Spleen (tissue), 11 donors: ENCODE data around the gene NSD1. TPM values are rescaled to one million over a fixed set of nuclear protein-coding genes. Genes with fewer than 3 reads are reported as not detected.

Experiments
- DNase-seq: peaks from one replicate; pipeline ENCODE4 v3.0.0-alpha.2; 2020
- H3K27ac ChIP-seq, 8 donors: fragments of 200-600 bp; sonication (generic) in 7 of 8; 1 replicate in 4 of 8; 2 replicates in 4 of 8; pipeline versions ENCODE4 v1.5.0 to v1.8.0; 2016 to 2021; ENCODE audit warnings: inconsistent platforms in 4 of 8, mild to moderate bottlenecking in 4 of 8, moderate library complexity in 1 of 8
- H3K27me3 ChIP-seq, 7 donors: fragments of 200-600 bp; sonication (generic) in 6 of 7; replicated peaks in 1 of 7; 1 replicate in 4 of 7; 2 replicates in 3 of 7; pipeline versions ENCODE4 v1.5.0 to v1.8.0; 2016 to 2021; ENCODE audit warnings: inconsistent platforms in 3 of 7, mild to moderate bottlenecking in 1 of 7
- H3K36me3 ChIP-seq, 6 donors: fragments of 200-600 bp; sonication (generic) in 5 of 6; 1 replicate in 4 of 6; 2 replicates in 2 of 6; pipeline versions ENCODE4 v1.5.0 to v1.8.0; 2016 to 2021; ENCODE audit warnings: inconsistent platforms in 2 of 6
- H3K4me1 ChIP-seq, 6 donors: fragments of 200-600 bp; sonication (generic) in 5 of 6; 1 replicate in 3 of 6; 2 replicates in 3 of 6; pipeline versions ENCODE4 v1.5.0 to v1.8.0; 2016 to 2021; ENCODE audit warnings: inconsistent platforms in 3 of 6
- H3K4me3 ChIP-seq, 8 donors: fragments of 200-600 bp; sonication (generic) in 7 of 8; 1 replicate in 4 of 8; 2 replicates in 4 of 8; pipeline versions ENCODE4 v1.5.0 to v1.8.0; 2016 to 2021; ENCODE audit warnings: inconsistent platforms in 4 of 8, mild to moderate bottlenecking in 4 of 8, moderate library complexity in 2 of 8
- H3K9me3 ChIP-seq, 8 donors: fragments of 200-600 bp; sonication (generic) in 7 of 8; 1 replicate in 4 of 8; 2 replicates in 4 of 8; pipeline versions ENCODE4 v1.5.0 to v1.8.0; 2016 to 2021; ENCODE audit warnings: inconsistent platforms in 4 of 8
- POLR2A ChIP-seq, 3 donors: fragments of 450-650 bp; IDR thresholded peaks; one replicate each; pipeline ENCODE4 v1.5.1; 2017; ENCODE audit warnings: antibody characterized with exemption in 3 of 3, mild to moderate bottlenecking in 1 of 3
- POLR2AphosphoS5 ChIP-seq, 3 donors: sonication (generic); formaldehyde crosslinking; IDR thresholded peaks; one replicate each; pipeline ENCODE4 v1.5.1; 2017; ENCODE audit warnings: antibody characterized with exemption in 3 of 3
- WGBS, 5 donors: extraction: QIAGEN DNeasy Blood & Tissue Kit in 3 of 5; methylation state at CpG; one replicate each; pipeline versions ENCODE4 v1.1.5 to v1.1.7; 2013 to 2018; 5-methylcytosine and 5-hydroxymethylcytosine counted together
- intact Hi-C: fragments of 100-400 bp; cut with DNase I; formaldehyde crosslinking; loops from one replicate; pipeline ENCODE4 v1.15.0; 2023; ENCODE audit warnings: low total_unique reads
- polyA plus RNA-seq, 3 donors: library from polyadenylated mRNA; stranded (reverse); fragments of 200-250 nt; gene quantifications; one replicate each; pipeline ENCODE4 v1.2.1, GENCODE V29; 2013
- total RNA-seq, 7 donors: library from RNA; depleted of rRNA in 3 of 7; stranded (reverse); fragments of >200 nt in 3 of 7; fragmentation: NEBNext Ultra II Directional in 4 of 7; extraction: Animal tissue kit (Norgen Biotek cat#: 25700) in 4 of 7; gene quantifications; one replicate each; pipeline versions ENCODE4 v1.1.0 to v1.2.1, GENCODE V29; 2016 to 2021
- TF ChIP-seq, protein P1 (sequence below), 11 experiments: fragments of 200-600 bp in 7 of 11; fragments of 450-650 bp in 4 of 11; sonication (generic) in 4 of 11; IDR thresholded peaks in 8 of 11; conservative IDR thresholded peaks in 3 of 11; 1 replicate in 7 of 11; 2 replicates in 4 of 11; pipeline versions ENCODE4 v1.4.0 to v1.8.0; 2016 to 2021; ENCODE audit warnings: antibody characterized with exemption in 11 of 11, inconsistent platforms in 4 of 11, mild to moderate bottlenecking in 1 of 11
- donor health status: healthy with polysubstance abuse.
- donor health status: DM: no; HTN: no; CAD: no; lungs with moderate emphysema.
- donor health status: DM: no; HTN: no; CAD: no.
- donor health status: Bipolar disorder and iron deficiency.
- donor health status: healthy.
- donor health status: DM: no; HTN: no; CAD: no.
- donor health status: DM: yes; HTN: yes; CAD: no.

The NSD1 gene
- total and polyA plus RNA-seq, 10 donors: 4.1 to 130 (median 69.1) TPM

DNA sequence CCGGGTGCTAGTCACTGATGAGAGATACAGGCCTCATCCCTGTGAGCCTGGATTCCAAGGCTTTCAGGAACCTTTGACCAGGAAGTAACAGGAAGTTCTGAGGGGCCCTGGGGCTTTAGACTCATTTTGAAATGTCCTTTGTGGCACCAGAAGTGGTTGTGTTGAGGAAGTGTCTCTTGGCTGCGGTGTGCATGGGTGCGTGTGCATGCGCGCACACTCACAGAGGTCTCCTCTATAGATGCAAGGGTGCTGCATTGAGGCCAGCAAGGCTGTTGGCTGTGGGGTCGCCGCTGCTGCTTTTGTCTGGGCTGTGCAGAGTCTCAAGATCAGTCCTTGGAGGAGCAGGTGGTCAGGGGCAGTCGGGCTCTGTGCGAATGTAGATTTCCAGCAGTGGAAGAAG lies 162.4 kb downstream of the NSD1 start:
- Histone ChIP-seq H3K27me3 (no peaks in the 10 kb centered on the region), H3K4me1 (peaks cover 27 to 69% (median 47%) of the 10 kb centered on the region in 6 donors), H3K27ac (peak overlapping the region; percentile 1 to 91 (median 58)), H3K4me3 (peak overlapping the region in 1 of 8 donors; percentile 19), H3K9me3 (no peaks in the 10 kb centered on the region), H3K36me3 (peaks cover 0 to 76% (median 47%) of the 10 kb centered on the region in 6 donors)
- intact Hi-C loops: no loop called here
- WGBS, 5 donors: 41 to 72% (median 59%) methylated on average over 9 of the region's 9 CpGs
- DNase-seq: peak; percentile 80
- TF ChIP-seq POLR2AphosphoS5 (IDR thresholded peaks at IDR 0.05): peak; percentile 50 to 71 (median 57)
- no peak for TF ChIP-seq POLR2A (IDR thresholded peaks at IDR 0.05)

DNA sequence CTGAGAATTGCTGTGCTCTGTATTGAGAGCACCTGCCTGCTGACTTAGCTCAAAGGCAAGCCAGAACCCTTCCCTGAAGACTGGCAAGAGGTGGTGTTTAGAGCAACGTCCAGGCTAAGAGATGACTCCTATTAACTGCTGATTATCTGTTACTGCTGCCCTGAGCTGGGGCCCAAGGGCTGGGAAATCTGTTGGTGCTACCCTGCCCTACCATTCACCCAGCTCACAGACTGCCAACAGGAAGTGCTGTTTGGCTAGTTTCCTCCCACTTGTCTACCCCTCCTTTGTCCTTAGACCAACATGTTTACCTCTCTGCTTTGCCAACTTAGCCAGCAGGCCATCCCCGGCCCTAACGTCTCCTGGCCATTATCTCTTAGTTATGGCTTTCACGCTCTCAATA lies 163.0 kb downstream of the NSD1 start:
- DNase-seq: peak; percentile 72

DNA sequence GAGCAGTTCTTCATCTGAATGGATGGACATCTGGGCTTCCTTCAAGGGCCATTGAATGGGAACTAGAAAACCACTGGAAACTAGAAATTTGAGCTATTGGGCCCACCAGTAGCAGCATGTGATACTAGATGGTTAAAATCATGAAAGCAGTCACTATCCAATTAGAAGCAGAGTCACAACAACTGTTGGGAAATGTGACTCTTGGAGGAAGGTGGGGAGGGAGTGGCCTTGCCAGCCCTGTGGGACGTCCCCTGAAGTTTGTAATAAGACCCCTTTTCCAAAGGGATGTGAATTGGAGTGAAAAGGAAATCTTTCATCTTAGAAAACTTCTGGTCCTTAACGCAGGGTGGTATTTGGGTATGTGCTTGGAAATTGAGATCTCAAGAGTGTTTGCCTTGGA lies 164.3 kb downstream of the NSD1 start:
- H3K4me1 ChIP-seq: peaks cover 42 to 84% (median 66%) of the 10 kb centered on the region in 6 donors

More for the DNA sequence above, 163.0 kb downstream of the NSD1 start:
- peak overlapping the region in 1 of 8 donors; percentile 19 for H3K4me3 ChIP-seq
- intact Hi-C loops: no loop called here
- H3K27ac ChIP-seq: peak overlapping the region; percentile 1 to 91 (median 58)
- H3K36me3 ChIP-seq: peaks cover 0 to 76% (median 46%) of the 10 kb centered on the region in 6 donors
- 31 to 39% (median 33%) methylated on average over 4 of the region's 4 CpGs for WGBS, 5 donors
- H3K4me1 ChIP-seq: peaks cover 33 to 71% (median 53%) of the 10 kb centered on the region in 6 donors
- no peaks in the 10 kb centered on the region for H3K9me3 ChIP-seq
- TF ChIP-seq POLR2AphosphoS5 (IDR thresholded peaks at IDR 0.05): peak in 2 of 3 donors; percentile 10 to 67
- TF ChIP-seq, protein P1, sequence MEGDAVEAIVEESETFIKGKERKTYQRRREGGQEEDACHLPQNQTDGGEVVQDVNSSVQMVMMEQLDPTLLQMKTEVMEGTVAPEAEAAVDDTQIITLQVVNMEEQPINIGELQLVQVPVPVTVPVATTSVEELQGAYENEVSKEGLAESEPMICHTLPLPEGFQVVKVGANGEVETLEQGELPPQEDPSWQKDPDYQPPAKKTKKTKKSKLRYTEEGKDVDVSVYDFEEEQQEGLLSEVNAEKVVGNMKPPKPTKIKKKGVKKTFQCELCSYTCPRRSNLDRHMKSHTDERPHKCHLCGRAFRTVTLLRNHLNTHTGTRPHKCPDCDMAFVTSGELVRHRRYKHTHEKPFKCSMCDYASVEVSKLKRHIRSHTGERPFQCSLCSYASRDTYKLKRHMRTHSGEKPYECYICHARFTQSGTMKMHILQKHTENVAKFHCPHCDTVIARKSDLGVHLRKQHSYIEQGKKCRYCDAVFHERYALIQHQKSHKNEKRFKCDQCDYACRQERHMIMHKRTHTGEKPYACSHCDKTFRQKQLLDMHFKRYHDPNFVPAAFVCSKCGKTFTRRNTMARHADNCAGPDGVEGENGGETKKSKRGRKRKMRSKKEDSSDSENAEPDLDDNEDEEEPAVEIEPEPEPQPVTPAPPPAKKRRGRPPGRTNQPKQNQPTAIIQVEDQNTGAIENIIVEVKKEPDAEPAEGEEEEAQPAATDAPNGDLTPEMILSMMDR (IDR thresholded peaks at IDR 0.05 in 8 of 11, conservative IDR thresholded peaks at IDR 0.05 in 3 of 11): no peak
- no peaks in the 10 kb centered on the region for H3K27me3 ChIP-seq

DNA sequence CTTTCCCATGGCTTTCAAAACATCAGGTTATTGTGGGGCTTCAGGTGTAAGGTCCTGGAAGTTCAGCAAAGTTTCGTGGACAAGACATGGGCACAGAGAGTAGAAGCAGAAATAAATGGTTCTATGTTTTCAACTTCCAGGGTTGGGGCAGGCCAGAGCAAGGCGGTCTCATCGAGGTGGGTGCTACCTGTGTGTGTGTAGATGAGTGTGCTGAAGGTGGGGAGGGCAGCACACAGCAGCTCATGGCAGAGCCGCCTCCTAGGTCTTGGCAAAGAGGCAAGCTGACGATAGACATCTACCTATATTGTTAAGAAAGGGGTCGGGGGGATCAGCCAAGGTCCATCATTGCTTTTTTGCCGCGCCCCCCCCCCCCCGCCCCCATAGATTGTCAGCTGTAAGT lies 166.1 kb downstream of the NSD1 start:
- H3K4me3 ChIP-seq: peak overlapping the region in 1 of 8 donors; percentile 89
- peaks cover 46 to 94% (median 78%) of the 10 kb centered on the region in 6 donors for H3K4me1 ChIP-seq
- 58 to 69% (median 65%) methylated on average over 9 of the region's 9 CpGs for WGBS, 5 donors
- H3K9me3 ChIP-seq: no peaks in the 10 kb centered on the region
- TF ChIP-seq, protein P1 (IDR thresholded peaks at IDR 0.05 in 8 of 11, conservative IDR thresholded peaks at IDR 0.05 in 3 of 11): no peak
- TF ChIP-seq POLR2A (IDR thresholded peaks at IDR 0.05): no peak
- TF ChIP-seq POLR2AphosphoS5 (IDR thresholded peaks at IDR 0.05): no peak
- H3K36me3 ChIP-seq: peaks cover 0 to 55% (median 19%) of the 10 kb centered on the region in 6 donors
- H3K27me3 ChIP-seq: no peaks in the 10 kb centered on the region
- H3K27ac ChIP-seq: peak overlapping the region; percentile 76 to 94 (median 88)
- DNase-seq: peak; percentile 74
- intact Hi-C loops: loop anchor here (10.0 kb wide), 1 partner anchor 185 kb away; no protein-coding TSS in a partner anchor

More for the DNA sequence above, 164.3 kb downstream of the NSD1 start:
- TF ChIP-seq, protein P1 (IDR thresholded peaks at IDR 0.05 in 8 of 11, conservative IDR thresholded peaks at IDR 0.05 in 3 of 11): no peak
- TF ChIP-seq POLR2AphosphoS5 (IDR thresholded peaks at IDR 0.05) (no peak), POLR2A (IDR thresholded peaks at IDR 0.05) (no peak)
- H3K27ac ChIP-seq: peak overlapping the region in 4 of 8 donors; percentile 13 to 94 (median 92)
- H3K9me3 ChIP-seq: no peaks in the 10 kb centered on the region
- intact Hi-C loops: no loop called here
- no peaks in the 10 kb centered on the region for H3K27me3 ChIP-seq
- H3K4me3 ChIP-seq: no peak overlapping the region
- H3K36me3 ChIP-seq: peaks cover 0 to 71% (median 36%) of the 10 kb centered on the region in 6 donors
- no peak for DNase-seq
- 76 to 85% (median 80%) methylated on average over 2 of the region's 2 CpGs for WGBS, 5 donors
